NCI-H2107 treated with DMSO at 0.1 percent for 48 hours (cell line): ENCODE data around the gene GPS1.

Experiments
- DNase-seq: peaks from one replicate; lab custom pipeline; 2025; ENCODE audit not compliant: unreplicated experiment; lab: John Stamatoyannopoulos, UW

GPS1 gene

GRCh38 chr17:82041144-82041814, 10.4 kb upstream of the GPS1 start:
- no peak for DNase-seq

GRCh38 chr17:82042649-82043048, 9.0 kb upstream of the GPS1 start:
- no peak for DNase-seq

- no peak for DNase-seq
These were observed 8.2 kb upstream of the GPS1 start for GRCh38 chr17:82043507-82043906.

- DNase-seq: no peak
These were observed 5.7 kb upstream of the GPS1 start for GRCh38 chr17:82045936-82046484.

GRCh38 chr17:82046903-82047302, 4.8 kb upstream of the GPS1 start:
- no peak for DNase-seq

- DNase-seq: no peak
These were observed 4.3 kb upstream of the GPS1 start for GRCh38 chr17:82047379-82047778.

GRCh38 chr17:82047914-82048570, 3.7 kb upstream of the GPS1 start:
- no peak for DNase-seq

- DNase-seq: no peak
These were observed 3.1 kb upstream of the GPS1 start for GRCh38 chr17:82048571-82048971.

- DNase-seq: no peak
These were observed 2.6 kb upstream of the GPS1 start for GRCh38 chr17:82049106-82049505.

- no peak for DNase-seq
These were observed 2.2 kb upstream of the GPS1 start for GRCh38 chr17:82049521-82049971.

GRCh38 chr17:82050152-82050760, 1.4 kb upstream of the GPS1 start:
- no peak for DNase-seq

GRCh38 chr17:82050761-82051641, 697 bp upstream of the GPS1 start:
- DNase-seq: no peak

GRCh38 chr17:82052638-82053059, 951 bp downstream of the GPS1 start:
- DNase-seq: no peak

GRCh38 chr17:82053130-82053529, 1.4 kb downstream of the GPS1 start:
- no peak for DNase-seq

GRCh38 chr17:82053556-82054263, 2.0 kb downstream of the GPS1 start:
- DNase-seq: no peak

GRCh38 chr17:82054351-82055022, 2.8 kb downstream of the GPS1 start:
- no peak for DNase-seq

- DNase-seq: no peak
These were observed 3.6 kb downstream of the GPS1 start for GRCh38 chr17:82055023-82055964.

- DNase-seq: no peak
These were observed 4.4 kb downstream of the GPS1 start for GRCh38 chr17:82055965-82056728.
